ENCODE results near the gene CBFA2T3. TPM values are rescaled to one million over a fixed set of nuclear protein-coding genes. Genes with fewer than 3 reads are reported as not detected.
A peak's percentile ranks its signal among the peaks of the same experiment; 100 is the strongest.

The CBFA2T3 gene
- total and polyA plus RNA-seq, 2 of the 13 experiments (the other 11 are each of a cell fraction or from before 2014, with no cell fraction given) = 0.05 TPM; not detected in 1

GRCh38 chr16:88923926-88924833 is 52.8 kb downstream of the CBFA2T3 start (continued):
- no peak for TF ChIP-seq GRHL1 (CRISPR knock-in tag; conservative IDR thresholded peaks at IDR 0.05)
- peak; percentile 13 for TF ChIP-seq HNRNPLL (IDR thresholded peaks at IDR 0.05; ENCODE audit: low read depth, low read length, poor library complexity, severe bottlenecking)
- TF ChIP-seq, protein P1, sequence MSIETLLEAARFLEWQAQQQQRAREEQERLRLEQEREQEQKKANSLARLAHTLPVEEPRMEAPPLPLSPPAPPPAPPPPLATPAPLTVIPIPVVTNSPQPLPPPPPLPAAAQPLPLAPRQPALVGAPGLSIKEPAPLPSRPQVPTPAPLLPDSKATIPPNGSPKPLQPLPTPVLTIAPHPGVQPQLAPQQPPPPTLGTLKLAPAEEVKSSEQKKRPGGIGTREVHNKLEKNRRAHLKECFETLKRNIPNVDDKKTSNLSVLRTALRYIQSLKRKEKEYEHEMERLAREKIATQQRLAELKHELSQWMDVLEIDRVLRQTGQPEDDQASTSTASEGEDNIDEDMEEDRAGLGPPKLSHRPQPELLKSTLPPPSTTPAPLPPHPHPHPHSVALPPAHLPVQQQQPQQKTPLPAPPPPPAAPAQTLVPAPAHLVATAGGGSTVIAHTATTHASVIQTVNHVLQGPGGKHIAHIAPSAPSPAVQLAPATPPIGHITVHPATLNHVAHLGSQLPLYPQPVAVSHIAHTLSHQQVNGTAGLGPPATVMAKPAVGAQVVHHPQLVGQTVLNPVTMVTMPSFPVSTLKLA (IDR thresholded peaks at IDR 0.05) = no peak
- peak; percentile 24; the same call in 1 of the 2 replicates for TF ChIP-seq HNF4A (CRISPR knock-in tag; IDR thresholded peaks at IDR 0.05)
- 0 out of 2 replicates have a peak, but pooled peaks have one; percentile 1 for TF ChIP-seq ZNF547 (CRISPR knock-in tag; IDR thresholded peaks at IDR 0.05)
- no peak for TF ChIP-seq NFE2L1 (CRISPR knock-in tag; IDR thresholded peaks at IDR 0.05; ENCODE audit: borderline replicate concordance)
- no peak for TF ChIP-seq ZNF232 (CRISPR knock-in tag; IDR thresholded peaks at IDR 0.05; ENCODE audit: borderline replicate concordance)
- 0 out of 2 replicates have a peak, but pooled peaks have one; percentile 31 for TF ChIP-seq ZNF891 (CRISPR knock-in tag; IDR thresholded peaks at IDR 0.05)
- TF ChIP-seq ZNF20 (CRISPR knock-in tag; IDR thresholded peaks at IDR 0.05) = no peak
- 0 out of 2 replicates have a peak, but pooled peaks have one; percentile 0 for TF ChIP-seq HBP1 (CRISPR knock-in tag; IDR thresholded peaks at IDR 0.05; ENCODE audit: low read depth)
- 0 out of 2 replicates have a peak, but pooled peaks have one; percentile 29 for TF ChIP-seq SP4 (CRISPR knock-in tag; IDR thresholded peaks at IDR 0.05)
- no peak for TF ChIP-seq ZNF569 (CRISPR knock-in tag; IDR thresholded peaks at IDR 0.05; ENCODE audit: borderline replicate concordance)
- TF ChIP-seq MTF2 (CRISPR knock-in tag; IDR thresholded peaks at IDR 0.05; ENCODE audit: borderline replicate concordance) = 0 out of 2 replicates have a peak, but pooled peaks have one; percentile 43
- TF ChIP-seq, protein P2, sequence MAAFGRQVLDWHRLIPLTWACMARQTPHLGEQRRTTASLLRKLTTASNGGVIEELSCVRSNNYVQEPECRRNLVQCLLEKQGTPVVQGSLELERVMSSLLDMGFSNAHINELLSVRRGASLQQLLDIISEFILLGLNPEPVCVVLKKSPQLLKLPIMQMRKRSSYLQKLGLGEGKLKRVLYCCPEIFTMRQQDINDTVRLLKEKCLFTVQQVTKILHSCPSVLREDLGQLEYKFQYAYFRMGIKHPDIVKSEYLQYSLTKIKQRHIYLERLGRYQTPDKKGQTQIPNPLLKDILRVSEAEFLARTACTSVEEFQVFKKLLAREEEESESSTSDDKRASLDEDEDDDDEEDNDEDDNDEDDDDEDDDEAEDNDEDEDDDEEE (CRISPR knock-in tag; IDR thresholded peaks at IDR 0.05) = 0 out of 2 replicates have a peak, but pooled peaks have one; percentile 20

All from HepG2 (cell line).